ENCODE results near the gene CIAO2B. TPM values are rescaled to one million over a fixed set of nuclear protein-coding genes. Genes with fewer than 3 reads are reported as not detected.

Gene CIAO2B
- total RNA-seq, 6 experiments from 2014 or later = 90.9 to 108 (median 98.6) TPM

- TF ChIP-seq, protein P1, sequence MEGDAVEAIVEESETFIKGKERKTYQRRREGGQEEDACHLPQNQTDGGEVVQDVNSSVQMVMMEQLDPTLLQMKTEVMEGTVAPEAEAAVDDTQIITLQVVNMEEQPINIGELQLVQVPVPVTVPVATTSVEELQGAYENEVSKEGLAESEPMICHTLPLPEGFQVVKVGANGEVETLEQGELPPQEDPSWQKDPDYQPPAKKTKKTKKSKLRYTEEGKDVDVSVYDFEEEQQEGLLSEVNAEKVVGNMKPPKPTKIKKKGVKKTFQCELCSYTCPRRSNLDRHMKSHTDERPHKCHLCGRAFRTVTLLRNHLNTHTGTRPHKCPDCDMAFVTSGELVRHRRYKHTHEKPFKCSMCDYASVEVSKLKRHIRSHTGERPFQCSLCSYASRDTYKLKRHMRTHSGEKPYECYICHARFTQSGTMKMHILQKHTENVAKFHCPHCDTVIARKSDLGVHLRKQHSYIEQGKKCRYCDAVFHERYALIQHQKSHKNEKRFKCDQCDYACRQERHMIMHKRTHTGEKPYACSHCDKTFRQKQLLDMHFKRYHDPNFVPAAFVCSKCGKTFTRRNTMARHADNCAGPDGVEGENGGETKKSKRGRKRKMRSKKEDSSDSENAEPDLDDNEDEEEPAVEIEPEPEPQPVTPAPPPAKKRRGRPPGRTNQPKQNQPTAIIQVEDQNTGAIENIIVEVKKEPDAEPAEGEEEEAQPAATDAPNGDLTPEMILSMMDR (IDR thresholded peaks at IDR 0.05) = no peak
- Mint-ChIP-seq H3K9me3 (no peaks in the 10 kb centered on the region), H3K4me1 (ENCODE audit: low read depth) (peaks cover 14% of the 10 kb centered on the region), H3K4me3 (no peak overlapping the region), H3K27ac (no peak overlapping the region), H3K27me3 (ENCODE audit: insufficient read depth) (peaks cover 24% of the 10 kb centered on the region), H3K36me3 (ENCODE audit: low read depth) (no peaks in the 10 kb centered on the region)
- no peak for DNase-seq
These were observed 34.6 kb upstream of the CIAO2B start for GRCh38 chr16:66968847-66969246.

GRCh38 chr16:66964049-66964448, 29.8 kb upstream of the CIAO2B start:
- no peaks in the 10 kb centered on the region for H3K36me3 Mint-ChIP-seq (ENCODE audit: low read depth)
- no peak for DNase-seq
- H3K4me3 Mint-ChIP-seq = no peak overlapping the region
- H3K4me1 Mint-ChIP-seq (ENCODE audit: low read depth) = no peaks in the 10 kb centered on the region
- H3K27ac Mint-ChIP-seq = no peak overlapping the region
- no peaks in the 10 kb centered on the region for H3K9me3 Mint-ChIP-seq
- H3K27me3 Mint-ChIP-seq (ENCODE audit: insufficient read depth) = peaks cover 33% of the 10 kb centered on the region
- TF ChIP-seq, protein P1 (IDR thresholded peaks at IDR 0.05) = no peak; the same call in 1 of the 2 replicates

- no peak for DNase-seq
- TF ChIP-seq, protein P1 (IDR thresholded peaks at IDR 0.05) = no peak
- peaks cover 33% of the 10 kb centered on the region for H3K27me3 Mint-ChIP-seq (ENCODE audit: insufficient read depth)
- H3K9me3 Mint-ChIP-seq = no peaks in the 10 kb centered on the region
- H3K4me1 Mint-ChIP-seq (ENCODE audit: low read depth) = no peaks in the 10 kb centered on the region
- H3K36me3 Mint-ChIP-seq (ENCODE audit: low read depth) = no peaks in the 10 kb centered on the region
- H3K27ac Mint-ChIP-seq = no peak overlapping the region
- H3K4me3 Mint-ChIP-seq = no peak overlapping the region
These were observed 27.7 kb upstream of the CIAO2B start for GRCh38 chr16:66961914-66962313.

- Mint-ChIP-seq H3K27me3 (ENCODE audit: insufficient read depth) (peaks cover 30% of the 10 kb centered on the region), H3K4me1 (ENCODE audit: low read depth) (no peaks in the 10 kb centered on the region), H3K36me3 (ENCODE audit: low read depth) (no peaks in the 10 kb centered on the region), H3K27ac (peak within 1 kb of the TSS; percentile 31; the same call in 1 of the 2 replicates), H3K9me3 (no peaks in the 10 kb centered on the region), H3K4me3 (no peak within 1 kb of the TSS)
- TF ChIP-seq, protein P1 (IDR thresholded peaks at IDR 0.05) = peak; percentile 89
- DNase-seq = peak; percentile 63
These were observed 27.0 kb upstream of the CIAO2B start, which contains the start of gene CES3 for GRCh38 chr16:66961065-66961744. TSS of gene CES3 (plus strand) at chr16:66961266. CDS start at chr16:66961308, 42 bp downstream.

DNA sequence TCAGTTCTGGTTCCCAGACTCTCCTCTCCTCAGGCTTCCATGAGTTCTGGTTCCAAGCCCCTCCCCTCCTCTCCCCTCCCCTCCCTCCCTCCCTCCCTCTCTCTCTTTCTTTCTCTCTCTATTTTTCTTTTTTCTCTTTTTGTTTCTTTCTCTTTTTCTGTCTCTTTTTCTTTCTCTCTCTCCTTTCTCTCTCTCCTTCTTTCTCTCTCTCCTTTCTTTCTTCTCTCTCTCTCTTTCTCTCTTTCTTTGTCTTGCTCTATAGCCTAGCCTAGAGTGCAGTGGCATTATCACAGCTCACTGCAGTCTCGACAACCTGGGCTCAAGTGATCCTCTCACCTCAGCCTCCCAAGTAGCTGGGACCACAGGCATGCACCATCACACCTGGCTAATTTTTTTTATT, 26.1 kb upstream of the CIAO2B start:
- TF ChIP-seq, protein P1 (IDR thresholded peaks at IDR 0.05) = no peak
- Mint-ChIP-seq H3K4me1 (ENCODE audit: low read depth) (no peaks in the 10 kb centered on the region), H3K27me3 (ENCODE audit: insufficient read depth) (peaks cover 27% of the 10 kb centered on the region), H3K36me3 (ENCODE audit: low read depth) (no peaks in the 10 kb centered on the region), H3K4me3 (no peak overlapping the region), H3K27ac (peak overlapping the region; percentile 31; the same call in 1 of the 2 replicates), H3K9me3 (no peaks in the 10 kb centered on the region)
- DNase-seq = no peak

Measured in HFFc6 (cell line).